ENCODE data around the gene BMP2.

Gene BMP2

GRCh38 chr20:6740096-6740495 is 27.4 kb upstream of the BMP2 start:
- Histone ChIP-seq H3K4me1 (ENCODE audit: insufficient read depth, low read length) (peaks cover 3% of the 10 kb centered on the region; the same call in 1 of the 2 replicates), H3K9ac (ENCODE audit: low read depth, low read length) (no peak overlapping the region), H3K27me3 (ENCODE audit: insufficient read depth, low read length) (no peaks in the 10 kb centered on the region), H3K4me3 (ENCODE audit: low read length) (no peak overlapping the region), H3K36me3 (ENCODE audit: insufficient read depth, low read length) (no peaks in the 10 kb centered on the region), H3K9me3 (ENCODE audit: insufficient read depth, low read depth, low read length) (0 out of 2 replicates have a peak, but pooled peaks cover 2% of the 10 kb centered on the region), H3K27ac (ENCODE audit: low read depth, low read length) (no peak overlapping the region)
- 97% methylated on average over 3 of the region's 3 CpGs for WGBS

DNA sequence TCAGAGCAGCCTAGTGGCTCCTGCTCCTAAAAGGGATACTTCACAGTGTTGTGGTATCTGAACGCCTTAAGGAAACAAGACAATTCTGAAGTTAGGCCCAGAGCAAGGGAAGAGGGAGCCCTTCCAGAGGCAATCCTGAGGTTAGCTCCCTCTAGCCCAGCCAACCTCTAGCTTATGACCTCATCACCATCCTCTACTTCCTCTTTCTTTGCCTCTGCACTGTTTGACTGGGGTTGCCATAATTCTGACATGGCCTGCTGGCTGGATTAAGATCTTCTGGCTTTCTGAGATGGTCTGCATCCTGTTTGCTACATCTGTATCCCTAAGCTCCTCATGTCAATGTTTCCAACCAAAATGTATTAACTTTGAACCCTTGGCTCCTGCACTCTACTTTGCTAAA is 23.3 kb upstream of the BMP2 start:
- no peaks in the 10 kb centered on the region for H3K36me3 ChIP-seq (ENCODE audit: insufficient read depth, low read length)

GRCh38 chr20:6744805-6745204 is 22.7 kb upstream of the BMP2 start:
- Histone ChIP-seq H3K27ac (ENCODE audit: low read depth, low read length) (no peak overlapping the region), H3K4me1 (ENCODE audit: insufficient read depth, low read length) (no peaks in the 10 kb centered on the region), H3K36me3 (ENCODE audit: insufficient read depth, low read length) (no peaks in the 10 kb centered on the region), H3K4me3 (ENCODE audit: low read length) (no peak overlapping the region), H3K27me3 (ENCODE audit: insufficient read depth, low read length) (no peaks in the 10 kb centered on the region), H3K9ac (ENCODE audit: low read depth, low read length) (no peak overlapping the region), H3K9me3 (ENCODE audit: insufficient read depth, low read depth, low read length) (no peaks in the 10 kb centered on the region)
- WGBS, result 94% methylated on average over 4 of the region's 4 CpGs

More for the DNA sequence above, 23.3 kb upstream of the BMP2 start:
- H3K27ac ChIP-seq (ENCODE audit: low read depth, low read length), result no peak overlapping the region
- WGBS, result 97% methylated on average over 1 of the region's 1 CpG
- H3K9ac ChIP-seq (ENCODE audit: low read depth, low read length), result no peak overlapping the region
- H3K27me3 ChIP-seq (ENCODE audit: insufficient read depth, low read length), result no peaks in the 10 kb centered on the region
- H3K4me1 ChIP-seq (ENCODE audit: insufficient read depth, low read length), result peaks cover 3% of the 10 kb centered on the region; the same call in 1 of the 2 replicates
- H3K9me3 ChIP-seq (ENCODE audit: insufficient read depth, low read depth, low read length), result no peaks in the 10 kb centered on the region
- H3K4me3 ChIP-seq (ENCODE audit: low read length), result no peak overlapping the region

DNA sequence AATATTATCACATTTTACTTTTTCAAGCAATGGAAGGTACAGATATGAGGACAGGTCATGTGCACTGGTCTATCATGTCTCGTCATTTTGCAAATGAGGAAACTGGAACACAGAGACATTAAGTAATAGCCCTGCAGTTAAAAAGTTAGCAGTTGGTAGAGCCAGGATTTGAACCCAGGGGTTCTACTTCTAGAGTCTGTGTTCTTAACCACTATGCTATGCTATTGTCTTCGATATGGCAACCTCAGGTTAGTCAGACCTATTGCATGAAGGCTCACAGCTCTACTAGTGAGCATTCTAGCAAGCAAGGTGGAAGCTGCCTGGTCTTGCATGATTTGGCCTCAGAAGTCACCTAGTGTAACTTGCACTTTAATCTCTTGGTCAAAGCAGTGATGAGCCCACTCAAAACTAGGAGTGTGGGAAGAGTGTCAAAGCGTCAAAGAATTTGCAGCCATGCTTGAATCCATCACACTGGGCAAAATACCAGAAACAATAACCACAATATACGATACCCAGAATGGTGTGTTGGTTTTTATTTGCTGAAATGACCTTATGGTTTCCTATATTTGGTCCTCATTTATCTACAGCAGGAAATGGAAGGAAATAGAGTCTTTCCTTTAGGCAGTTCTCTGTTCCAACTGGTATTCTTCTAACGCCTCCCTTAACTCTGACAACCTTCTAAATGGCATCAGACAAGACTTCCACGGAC is 20.4 kb upstream of the BMP2 start:
- H3K9me3 ChIP-seq (ENCODE audit: insufficient read depth, low read depth, low read length), result no peaks in the 10 kb centered on the region
- no peak overlapping the region for H3K4me3 ChIP-seq (ENCODE audit: low read length)
- WGBS, result 94% methylated on average over 5 of the region's 6 CpGs
- H3K36me3 ChIP-seq (ENCODE audit: insufficient read depth, low read length), result no peaks in the 10 kb centered on the region
- H3K27ac ChIP-seq (ENCODE audit: low read depth, low read length), result no peak overlapping the region
- H3K4me1 ChIP-seq (ENCODE audit: insufficient read depth, low read length), result no peaks in the 10 kb centered on the region
- no peaks in the 10 kb centered on the region for H3K27me3 ChIP-seq (ENCODE audit: insufficient read depth, low read length)
- no peak overlapping the region for H3K9ac ChIP-seq (ENCODE audit: low read depth, low read length)

DNA sequence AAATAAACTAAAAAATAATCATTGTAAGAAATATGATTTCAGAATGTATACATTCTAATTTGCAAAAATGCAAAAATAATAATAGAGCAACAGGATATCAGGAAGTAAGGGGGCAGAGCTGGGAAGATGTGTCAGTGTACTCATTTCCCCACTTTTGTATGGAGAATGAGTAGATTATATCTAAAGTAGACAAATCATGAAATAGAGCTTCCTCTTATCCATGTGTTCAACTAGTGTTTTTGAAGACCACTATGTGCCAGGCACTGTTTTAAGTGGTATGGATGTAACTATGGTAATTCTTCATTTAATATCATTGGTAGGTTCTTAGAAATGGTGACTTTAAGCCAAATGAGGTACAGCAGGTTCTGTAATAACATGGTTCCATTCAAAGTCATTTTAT is 17.0 kb upstream of the BMP2 start:
- Histone ChIP-seq H3K9ac (ENCODE audit: low read depth, low read length) (no peak overlapping the region), H3K4me3 (ENCODE audit: low read length) (no peak overlapping the region), H3K27me3 (ENCODE audit: insufficient read depth, low read length) (no peaks in the 10 kb centered on the region), H3K36me3 (ENCODE audit: insufficient read depth, low read length) (no peaks in the 10 kb centered on the region), H3K27ac (ENCODE audit: low read depth, low read length) (no peak overlapping the region), H3K9me3 (ENCODE audit: insufficient read depth, low read depth, low read length) (peaks cover 5% of the 10 kb centered on the region; the same call in 1 of the 2 replicates), H3K4me1 (ENCODE audit: insufficient read depth, low read length) (no peaks in the 10 kb centered on the region)

- Histone ChIP-seq H3K36me3 (ENCODE audit: insufficient read depth, low read length) (no peaks in the 10 kb centered on the region), H3K27ac (ENCODE audit: low read depth, low read length) (no peak overlapping the region), H3K4me3 (ENCODE audit: low read length) (no peak overlapping the region), H3K9me3 (ENCODE audit: insufficient read depth, low read depth, low read length) (peaks cover 5% of the 10 kb centered on the region; the same call in 1 of the 2 replicates), H3K27me3 (ENCODE audit: insufficient read depth, low read length) (no peaks in the 10 kb centered on the region), H3K9ac (ENCODE audit: low read depth, low read length) (no peak overlapping the region), H3K4me1 (ENCODE audit: insufficient read depth, low read length) (no peaks in the 10 kb centered on the region)
- 98% methylated on average over 4 of the region's 4 CpGs for WGBS
These were observed 10.5 kb upstream of the BMP2 start for GRCh38 chr20:6756693-6757595.

DNA sequence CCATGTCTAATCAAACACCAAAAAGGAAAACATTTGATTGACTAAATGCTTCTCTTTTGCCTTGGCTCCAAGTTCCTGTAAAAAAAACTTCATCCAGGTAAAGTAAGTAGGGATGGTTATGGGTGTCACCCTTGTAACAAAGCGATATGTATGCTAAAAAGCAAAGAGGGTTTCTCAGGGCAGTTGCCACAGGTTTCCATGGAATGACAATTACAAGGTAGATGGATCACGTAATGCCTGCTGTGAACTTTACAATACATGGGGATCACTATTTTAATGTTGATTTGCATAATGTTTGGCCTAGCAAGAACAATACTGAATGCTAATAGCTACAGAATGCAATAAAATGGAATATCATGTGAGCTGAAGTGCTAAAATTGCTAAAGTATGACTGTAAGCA is 2.9 kb upstream of the BMP2 start:
- Histone ChIP-seq H3K36me3 (ENCODE audit: insufficient read depth, low read length) (no peaks in the 10 kb centered on the region), H3K27me3 (ENCODE audit: insufficient read depth, low read length) (peaks cover 28% of the 10 kb centered on the region), H3K9ac (ENCODE audit: low read depth, low read length) (no peak overlapping the region), H3K4me3 (ENCODE audit: low read length) (no peak overlapping the region; the same call in 1 of the 2 replicates), H3K27ac (ENCODE audit: low read depth, low read length) (peak overlapping the region; percentile 68; the same call in 1 of the 2 replicates), H3K9me3 (ENCODE audit: insufficient read depth, low read depth, low read length) (no peaks in the 10 kb centered on the region), H3K4me1 (ENCODE audit: insufficient read depth, low read length) (peaks cover 45% of the 10 kb centered on the region)
- 45% methylated on average over 2 of the region's 2 CpGs for WGBS

DNA sequence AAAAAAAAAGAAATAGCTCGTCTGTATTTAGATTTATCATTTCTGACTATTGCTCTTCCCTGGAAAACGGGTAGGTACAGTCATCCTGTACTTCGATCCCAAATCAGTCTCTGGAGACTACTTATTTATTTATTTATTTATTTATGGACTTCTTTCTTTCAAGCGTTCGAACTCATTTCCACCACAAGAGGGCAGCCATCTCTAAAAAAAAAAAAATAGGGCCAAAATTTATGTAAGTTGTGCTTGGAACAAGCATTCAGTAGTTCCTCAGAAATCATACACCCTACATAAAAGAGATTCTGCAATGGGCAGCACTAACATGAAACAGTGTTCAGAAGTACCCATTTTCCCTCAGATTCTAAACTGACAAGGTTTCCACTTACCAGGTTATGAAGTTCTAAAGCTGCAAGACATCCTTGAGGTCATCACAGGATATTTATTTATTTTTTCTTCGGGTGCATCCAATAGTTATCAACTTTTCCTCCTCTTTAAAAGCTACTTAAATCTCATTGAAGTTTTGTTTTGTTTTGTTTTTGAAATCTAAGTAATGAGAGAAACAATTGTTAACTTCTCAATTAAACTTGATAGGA is 1.9 kb upstream of the BMP2 start:
- Histone ChIP-seq H3K4me1 (ENCODE audit: insufficient read depth, low read length) (peaks cover 46% of the 10 kb centered on the region), H3K4me3 (ENCODE audit: low read length) (no peak overlapping the region; the same call in 1 of the 2 replicates), H3K36me3 (ENCODE audit: insufficient read depth, low read length) (no peaks in the 10 kb centered on the region), H3K27me3 (ENCODE audit: insufficient read depth, low read length) (peaks cover 38% of the 10 kb centered on the region), H3K9ac (ENCODE audit: low read depth, low read length) (no peak overlapping the region), H3K9me3 (ENCODE audit: insufficient read depth, low read depth, low read length) (no peaks in the 10 kb centered on the region), H3K27ac (ENCODE audit: low read depth, low read length) (peak overlapping the region; percentile 15; the same call in 1 of the 2 replicates)
- 100% methylated on average over 1 of the region's 6 CpGs for WGBS

DNA sequence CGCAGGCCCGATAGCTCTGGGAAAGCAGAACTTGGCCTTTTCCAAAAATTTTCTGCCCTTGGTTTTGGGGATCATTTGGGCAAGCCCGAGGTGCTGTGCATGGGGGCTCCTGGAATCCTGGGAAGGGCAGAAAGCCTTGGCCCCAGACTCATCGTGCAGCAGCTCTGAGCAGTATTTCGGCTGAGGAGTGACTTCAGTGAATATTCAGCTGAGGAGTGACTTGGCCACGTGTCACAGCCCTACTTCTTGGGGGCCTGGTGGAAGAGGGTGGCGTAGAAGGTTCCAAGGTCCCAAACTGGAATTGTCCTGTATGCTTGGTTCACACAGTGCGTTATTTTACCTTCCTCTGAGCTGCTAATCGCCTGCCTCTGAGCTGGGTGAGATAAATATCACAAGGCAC is 1.1 kb upstream of the BMP2 start:
- Histone ChIP-seq H3K9me3 (ENCODE audit: insufficient read depth, low read depth, low read length) (no peaks in the 10 kb centered on the region), H3K4me3 (ENCODE audit: low read length) (peak overlapping the region; percentile 80), H3K36me3 (ENCODE audit: insufficient read depth, low read length) (no peaks in the 10 kb centered on the region), H3K27ac (ENCODE audit: low read depth, low read length) (no peak overlapping the region; the same call in 1 of the 2 replicates), H3K27me3 (ENCODE audit: insufficient read depth, low read length) (peaks cover 46% of the 10 kb centered on the region), H3K9ac (ENCODE audit: low read depth, low read length) (no peak overlapping the region), H3K4me1 (ENCODE audit: insufficient read depth, low read length) (peaks cover 54% of the 10 kb centered on the region)
- WGBS, result 68% methylated on average over 9 of the region's 9 CpGs

DNA sequence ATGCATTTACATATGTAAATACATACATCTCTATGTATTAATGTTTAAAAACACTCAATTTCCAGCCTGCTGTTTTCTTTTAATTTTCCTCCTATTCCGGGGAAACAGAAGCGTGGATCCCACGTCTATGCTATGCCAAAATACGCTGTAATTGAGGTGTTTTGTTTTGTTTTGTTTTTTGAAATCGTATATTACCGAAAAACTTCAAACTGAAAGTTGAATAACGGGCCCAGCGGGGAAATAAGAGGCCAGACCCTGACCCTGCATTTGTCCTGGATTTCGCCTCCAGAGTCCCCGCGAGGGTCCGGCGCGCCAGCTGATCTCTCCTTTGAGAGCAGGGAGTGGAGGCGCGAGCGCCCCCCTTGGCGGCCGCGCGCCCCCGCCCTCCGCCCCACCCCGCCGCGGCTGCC is 355 bp upstream of the BMP2 start:
- H3K27me3 ChIP-seq (ENCODE audit: insufficient read depth, low read length), result peaks cover 53% of the 10 kb centered on the region
- H3K9ac ChIP-seq (ENCODE audit: low read depth, low read length), result no peak overlapping the region; the same call in 1 of the 2 replicates
- peak overlapping the region; percentile 80 for H3K4me3 ChIP-seq (ENCODE audit: low read length)
- no peaks in the 10 kb centered on the region for H3K9me3 ChIP-seq (ENCODE audit: insufficient read depth, low read depth, low read length)
- no peak overlapping the region for H3K27ac ChIP-seq (ENCODE audit: low read depth, low read length)
- peaks cover 57% of the 10 kb centered on the region for H3K4me1 ChIP-seq (ENCODE audit: insufficient read depth, low read length)
- peaks cover 3% of the 10 kb centered on the region; the same call in 1 of the 2 replicates for H3K36me3 ChIP-seq (ENCODE audit: insufficient read depth, low read length)
- 1% methylated on average over 26 of the region's 26 CpGs for WGBS
